HepG2 (cell line): Measurements from ENCODE around the gene MAST1. TPM values are rescaled to one million over a fixed set of nuclear protein-coding genes. Genes with fewer than 3 reads are reported as not detected.

ENCODE experiments used
- CCAR2 ChIP-seq: fragments of 200-400 bp; formaldehyde crosslinking; optimal IDR thresholded peaks from 2 replicates; pipeline ENCODE3; 2018; ENCODE audit warnings: low read depth, mild to moderate bottlenecking, low read length, moderate library complexity
- DZIP1 ChIP-seq: sonication (generic); formaldehyde crosslinking; IDR thresholded peaks from 2 replicates; pipeline ENCODE4 v1.5.0; 2020; ENCODE audit warnings: mild to moderate bottlenecking, missing genetic modification reagents
- ELF4 ChIP-seq: sonication (generic); formaldehyde crosslinking; IDR thresholded peaks from 2 replicates; pipeline ENCODE4 v1.5.0; 2020; ENCODE audit warnings: missing genetic modification reagents, mild to moderate bottlenecking, moderate library complexity, borderline replicate concordance
- KLF11 ChIP-seq: IDR thresholded peaks from 2 replicates; pipeline ENCODE4 v1.6.1; 2016; ENCODE audit warnings: missing compliant biosample characterization
- PCBP1 ChIP-seq: fragments of 200-400 bp; formaldehyde crosslinking; IDR thresholded peaks from 2 replicates; pipeline ENCODE4 v1.6.1; 2017; ENCODE audit warnings: mild to moderate bottlenecking, low read depth, low read length, borderline replicate concordance
- POGZ ChIP-seq: sonication (generic); formaldehyde crosslinking; IDR thresholded peaks from 2 replicates; pipeline ENCODE4 v1.4.0; 2020; ENCODE audit warnings: mild to moderate bottlenecking, missing genetic modification reagents
- PRDM4 ChIP-seq: sonication (generic); formaldehyde crosslinking; IDR thresholded peaks from 2 replicates; pipeline ENCODE4 v1.9.0; 2021; ENCODE audit warnings: missing genetic modification reagents, borderline replicate concordance
- SIX4 ChIP-seq: sonication (generic); formaldehyde crosslinking; IDR thresholded peaks from 2 replicates; pipeline ENCODE4 v1.4.0; 2020; ENCODE audit warnings: missing genetic modification reagents
- ZNF10 ChIP-seq: sonication (generic); formaldehyde crosslinking; IDR thresholded peaks from 2 replicates; pipeline ENCODE4 v1.4.0; 2020; ENCODE audit warnings: mild to moderate bottlenecking, low read depth, missing genetic modification reagents, borderline replicate concordance
- ZNF124 ChIP-seq: sonication (generic); formaldehyde crosslinking; IDR thresholded peaks from 2 replicates; pipeline ENCODE4 v1.4.0; 2020; ENCODE audit warnings: missing genetic modification reagents
- ZNF781 ChIP-seq: sonication (generic); formaldehyde crosslinking; IDR thresholded peaks from 2 replicates; pipeline ENCODE4 v1.5.1; 2020; ENCODE audit warnings: borderline replicate concordance, mild to moderate bottlenecking, missing genetic modification reagents; ENCODE audit errors: not compliant biosample characterization
- polyA plus RNA-seq, 8 experiments: library from polyadenylated mRNA; depleted of rRNA in 3 of 8; stranded (reverse) in 7 of 8; unstranded in 1 of 8; fragments of >200 nt; fragmentation: Illumina TruSeq in 4 of 8; extraction: Trizol in 4 of 8; gene quantifications; 2 replicates each; pipeline versions ENCODE4 v1.2.1 to v1.2.3, GENCODE V29; 2011 to 2016; ENCODE audit warnings: low read depth in 4 of 8, missing spikeins in 1 of 8, mixed read lengths in 1 of 8; ENCODE audit not compliant: insufficient read depth in 1 of 8
- total RNA-seq, 5 experiments: library from RNA; depleted of rRNA; stranded (reverse); fragments of >200 nt; fragmentation: Illumina TruSeq; extraction: Trizol; gene quantifications; 2 replicates each; pipeline ENCODE4 v1.2.3, GENCODE V29; 2016; ENCODE audit warnings: low read depth in 1 of 5
- TF ChIP-seq, protein P1 (sequence below): sonication (generic); formaldehyde crosslinking; IDR thresholded peaks from 2 replicates; pipeline ENCODE4 v1.4.0; 2020; ENCODE audit warnings: missing genetic modification reagents
- TF ChIP-seq, protein P2 (sequence below): sonication (generic); formaldehyde crosslinking; IDR thresholded peaks from 2 replicates; pipeline ENCODE4 v1.4.0; 2020; ENCODE audit warnings: missing genetic modification reagents, borderline replicate concordance

Gene MAST1
- total and polyA plus RNA-seq, 2 of the 13 experiments (the other 11 are each of a cell fraction or from before 2014, with no cell fraction given) = 0.73 to 4.7 TPM

- no peak for TF ChIP-seq PRDM4 (CRISPR knock-in tag)
- peak; percentile 77; the same call in 1 of the 2 replicates for TF ChIP-seq ELF4 (CRISPR knock-in tag)
- TF ChIP-seq DZIP1 (CRISPR knock-in tag) = no peak
- TF ChIP-seq ZNF10 = 0 out of 2 replicates have a peak, but pooled peaks have one; percentile 72
- TF ChIP-seq POGZ = 0 out of 2 replicates have a peak, but pooled peaks have one; percentile 62
- TF ChIP-seq CCAR2 = no peak
- peak; percentile 77; the same call in 1 of the 2 replicates for TF ChIP-seq KLF11 (CRISPR knock-in tag)
- TF ChIP-seq PCBP1 = 0 out of 2 replicates have a peak, but pooled peaks have one; percentile 63
- TF ChIP-seq, protein P1, sequence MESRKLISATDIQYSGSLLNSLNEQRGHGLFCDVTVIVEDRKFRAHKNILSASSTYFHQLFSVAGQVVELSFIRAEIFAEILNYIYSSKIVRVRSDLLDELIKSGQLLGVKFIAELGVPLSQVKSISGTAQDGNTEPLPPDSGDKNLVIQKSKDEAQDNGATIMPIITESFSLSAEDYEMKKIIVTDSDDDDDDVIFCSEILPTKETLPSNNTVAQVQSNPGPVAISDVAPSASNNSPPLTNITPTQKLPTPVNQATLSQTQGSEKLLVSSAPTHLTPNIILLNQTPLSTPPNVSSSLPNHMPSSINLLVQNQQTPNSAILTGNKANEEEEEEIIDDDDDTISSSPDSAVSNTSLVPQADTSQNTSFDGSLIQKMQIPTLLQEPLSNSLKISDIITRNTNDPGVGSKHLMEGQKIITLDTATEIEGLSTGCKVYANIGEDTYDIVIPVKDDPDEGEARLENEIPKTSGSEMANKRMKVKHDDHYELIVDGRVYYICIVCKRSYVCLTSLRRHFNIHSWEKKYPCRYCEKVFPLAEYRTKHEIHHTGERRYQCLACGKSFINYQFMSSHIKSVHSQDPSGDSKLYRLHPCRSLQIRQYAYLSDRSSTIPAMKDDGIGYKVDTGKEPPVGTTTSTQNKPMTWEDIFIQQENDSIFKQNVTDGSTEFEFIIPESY (CRISPR knock-in tag) = no peak
- TF ChIP-seq, protein P2, sequence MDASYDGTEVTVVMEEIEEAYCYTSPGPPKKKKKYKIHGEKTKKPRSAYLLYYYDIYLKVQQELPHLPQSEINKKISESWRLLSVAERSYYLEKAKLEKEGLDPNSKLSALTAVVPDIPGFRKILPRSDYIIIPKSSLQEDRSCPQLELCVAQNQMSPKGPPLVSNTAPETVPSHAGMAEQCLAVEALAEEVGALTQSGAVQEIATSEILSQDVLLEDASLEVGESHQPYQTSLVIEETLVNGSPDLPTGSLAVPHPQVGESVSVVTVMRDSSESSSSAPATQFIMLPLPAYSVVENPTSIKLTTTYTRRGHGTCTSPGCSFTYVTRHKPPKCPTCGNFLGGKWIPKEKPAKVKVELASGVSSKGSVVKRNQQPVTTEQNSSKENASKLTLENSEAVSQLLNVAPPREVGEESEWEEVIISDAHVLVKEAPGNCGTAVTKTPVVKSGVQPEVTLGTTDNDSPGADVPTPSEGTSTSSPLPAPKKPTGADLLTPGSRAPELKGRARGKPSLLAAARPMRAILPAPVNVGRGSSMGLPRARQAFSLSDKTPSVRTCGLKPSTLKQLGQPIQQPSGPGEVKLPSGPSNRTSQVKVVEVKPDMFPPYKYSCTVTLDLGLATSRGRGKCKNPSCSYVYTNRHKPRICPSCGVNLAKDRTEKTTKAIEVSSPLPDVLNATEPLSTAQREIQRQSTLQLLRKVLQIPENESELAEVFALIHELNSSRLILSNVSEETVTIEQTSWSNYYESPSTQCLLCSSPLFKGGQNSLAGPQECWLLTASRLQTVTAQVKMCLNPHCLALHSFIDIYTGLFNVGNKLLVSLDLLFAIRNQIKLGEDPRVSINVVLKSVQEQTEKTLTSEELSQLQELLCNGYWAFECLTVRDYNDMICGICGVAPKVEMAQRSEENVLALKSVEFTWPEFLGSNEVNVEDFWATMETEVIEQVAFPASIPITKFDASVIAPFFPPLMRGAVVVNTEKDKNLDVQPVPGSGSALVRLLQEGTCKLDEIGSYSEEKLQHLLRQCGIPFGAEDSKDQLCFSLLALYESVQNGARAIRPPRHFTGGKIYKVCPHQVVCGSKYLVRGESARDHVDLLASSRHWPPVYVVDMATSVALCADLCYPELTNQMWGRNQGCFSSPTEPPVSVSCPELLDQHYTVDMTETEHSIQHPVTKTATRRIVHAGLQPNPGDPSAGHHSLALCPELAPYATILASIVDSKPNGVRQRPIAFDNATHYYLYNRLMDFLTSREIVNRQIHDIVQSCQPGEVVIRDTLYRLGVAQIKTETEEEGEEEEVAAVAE = peak; percentile 58; the same call in 1 of the 2 replicates
- TF ChIP-seq ZNF781 (CRISPR knock-in tag) = peak; percentile 41
- no peak for TF ChIP-seq ZNF124
- 0 out of 2 replicates have a peak, but pooled peaks have one; percentile 10 for TF ChIP-seq SIX4
Measured at GRCh38 chr19:12890787-12891552, 52.7 kb downstream of the MAST1 start, which contains the start of gene GCDH (continued).
